H1 (cell line): ENCODE data around the gene SVOPL. TPM values are rescaled to one million over a fixed set of nuclear protein-coding genes. Genes with fewer than 3 reads are reported as not detected.

ENCODE experiments used
- CTCF ChIA-PET: fragments of 300-600 bp; sonication (Branson Sonifier 250); formaldehyde crosslinking; loops from one replicate; lab custom pipeline; 2021; ENCODE audit not compliant: partially characterized antibody; lab: Charles Lee
- POLR2A ChIA-PET: fragments of 300-600 bp; sonication (Branson Sonifier 250); formaldehyde crosslinking; loops from one replicate; lab custom pipeline; 2021; ENCODE audit warnings: inconsistent platforms; ENCODE audit not compliant: partially characterized antibody; lab: Charles Lee
- DNase-seq, 2 experiments: peaks; one replicate each; pipeline versions ENCODE4 v3.0.0 to v3.0.0-alpha.2; 2010 to 2022; ENCODE audit warnings: low spot score in 2 of 2, low read depth in 1 of 2, mixed read lengths in 1 of 2
- FAIRE-seq: peaks from 2 replicates; lab custom pipeline; 2011; peaks lifted over from hg19 to GRCh38; lab: Jason Lieb, UNC
- H2AFZ ChIP-seq: 2 replicates; pipeline ENCODE4 v1.8.1; 2012; ENCODE audit warnings: low read length, inconsistent platforms
- H2AK5ac ChIP-seq: 2 replicates; pipeline ENCODE4 v1.6.1; 2013; ENCODE audit warnings: low read depth, low read length
- H2BK120ac ChIP-seq: replicated peaks from 2 replicates; pipeline ENCODE3; 2013; ENCODE audit warnings: low read depth, low read length, inconsistent platforms
- H2BK12ac ChIP-seq: 2 replicates; pipeline ENCODE4 v1.6.1; 2013; ENCODE audit warnings: low read depth, low read length
- H2BK15ac ChIP-seq: 2 replicates; pipeline ENCODE4 v1.6.1; 2013; ENCODE audit warnings: low read length
- H2BK20ac ChIP-seq: 2 replicates; pipeline ENCODE4 v1.6.1; 2013; ENCODE audit warnings: low read length
- H2BK5ac ChIP-seq: 2 replicates; pipeline ENCODE4 v1.6.1; 2013; ENCODE audit warnings: low read depth, low read length
- H3K14ac ChIP-seq: 2 replicates; pipeline ENCODE4 v1.6.1; 2013; ENCODE audit warnings: inconsistent platforms; ENCODE audit not compliant: insufficient read length
- H3K18ac ChIP-seq: 2 replicates; pipeline ENCODE4 v1.6.1; 2013; ENCODE audit warnings: low read length; ENCODE audit errors: extremely low read depth
- H3K23ac ChIP-seq: 2 replicates; pipeline ENCODE4 v1.6.1; 2013; ENCODE audit warnings: inconsistent platforms; ENCODE audit not compliant: insufficient read length
- H3K23me2 ChIP-seq: 2 replicates; pipeline ENCODE4 v1.6.1; 2013; ENCODE audit warnings: low read depth, low read length
- H3K27ac ChIP-seq: 2 replicates; pipeline ENCODE4 v1.6.1; 2011; ENCODE audit warnings: low read depth, low read length, inconsistent platforms
- H3K27me3 ChIP-seq, 4 experiments: replicated peaks in 1 of 4; 1 replicate in 1 of 4; 2 replicates in 3 of 4; pipeline versions ENCODE4 v1.6.1 to v1.8.1; 2011 to 2013; ENCODE audit warnings: low read length in 3 of 4, mild to moderate bottlenecking in 3 of 4, inconsistent platforms in 2 of 4, mixed read lengths in 2 of 4, moderate library complexity in 1 of 4; ENCODE audit not compliant: control insufficient read depth in 3 of 4, insufficient read depth in 3 of 4; ENCODE audit errors: extremely low read depth in 1 of 4
- H3K36me3 ChIP-seq, 4 experiments: 2 replicates each; pipeline versions ENCODE4 v1.6.1 to v1.8.1; 2011 to 2013; ENCODE audit warnings: mild to moderate bottlenecking in 4 of 4, low read length in 3 of 4, moderate library complexity in 2 of 4, control low read depth in 1 of 4, inconsistent platforms in 1 of 4; ENCODE audit not compliant: insufficient read depth in 4 of 4, control insufficient read depth in 2 of 4
- H3K4ac ChIP-seq: replicated peaks from 2 replicates; pipeline ENCODE3; 2013; ENCODE audit warnings: low read length, low read depth, mixed read lengths, inconsistent platforms; ENCODE audit not compliant: insufficient read length
- H3K4me1 ChIP-seq, 4 experiments: replicated peaks in 1 of 4; 1 replicate in 1 of 4; 2 replicates in 3 of 4; pipeline versions ENCODE4 v1.6.1 to v1.8.1; 2011 to 2013; ENCODE audit warnings: low read length in 3 of 4, inconsistent platforms in 2 of 4, mixed read lengths in 1 of 4; ENCODE audit not compliant: insufficient read depth in 4 of 4, control insufficient read depth in 3 of 4
- H3K4me2 ChIP-seq, 2 experiments: 2 replicates each; pipeline versions ENCODE4 v1.6.1 to v1.8.1; 2011 to 2013; ENCODE audit warnings: low read depth in 2 of 2, low read length in 2 of 2, control low read depth in 1 of 2, inconsistent platforms in 1 of 2, mild to moderate bottlenecking in 1 of 2; ENCODE audit not compliant: insufficient read depth in 1 of 2
- H3K4me3 ChIP-seq, 4 experiments: fragments of 200-600, 300-600 bp in 1 of 4; sonication (generic), shearing (Covaris generic), sonication (Bioruptor Twin) in 1 of 4; 2 replicates each; pipeline versions ENCODE4 v1.5.1 to v1.8.1; 2011 to 2016; ENCODE audit warnings: low read length in 4 of 4, low read depth in 3 of 4, control low read depth in 2 of 4, inconsistent platforms in 2 of 4, mild to moderate bottlenecking in 2 of 4, mixed read lengths in 1 of 4, moderate library complexity in 1 of 4; ENCODE audit not compliant: insufficient read depth in 2 of 4; ENCODE audit errors: extremely low read depth in 1 of 4
- H3K56ac ChIP-seq: replicated peaks from 2 replicates; pipeline ENCODE3; 2013; ENCODE audit warnings: low read depth, mild to moderate bottlenecking, mixed read lengths, low read length, inconsistent platforms; ENCODE audit not compliant: insufficient read length
- H3K79me1 ChIP-seq: 2 replicates; pipeline ENCODE4 v1.6.1; 2013; ENCODE audit warnings: low read depth, low read length, control low read depth
- H3K79me2 ChIP-seq, 2 experiments: 2 replicates each; pipeline versions ENCODE4 v1.6.1 to v1.8.1; 2012 to 2013; ENCODE audit warnings: low read length in 2 of 2, mild to moderate bottlenecking in 2 of 2, inconsistent platforms in 1 of 2; ENCODE audit not compliant: insufficient read depth in 2 of 2, control insufficient read depth in 1 of 2
- H3K9ac ChIP-seq, 4 experiments: replicated peaks in 1 of 4; 1 replicate in 1 of 4; 2 replicates in 3 of 4; pipeline versions ENCODE4 v1.6.1 to v1.8.1; 2011 to 2013; ENCODE audit warnings: low read depth in 3 of 4, low read length in 3 of 4, control low read depth in 2 of 4, mild to moderate bottlenecking in 2 of 4, moderate library complexity in 2 of 4, inconsistent platforms in 1 of 4; ENCODE audit errors: extremely low read depth in 1 of 4
- H3K9me3 ChIP-seq, 2 experiments: 2 replicates each; pipeline versions ENCODE4 v1.6.1 to v1.8.1; 2012 to 2013; ENCODE audit warnings: mild to moderate bottlenecking in 2 of 2, moderate library complexity in 2 of 2, control low read depth in 1 of 2, inconsistent platforms in 1 of 2, low read depth in 1 of 2, low read length in 1 of 2, mixed read lengths in 1 of 2; ENCODE audit not compliant: insufficient read depth in 2 of 2
- H4K20me1 ChIP-seq, 2 experiments: replicated peaks in 1 of 2; 2 replicates each; pipeline versions ENCODE3 to v1.8.1; 2011 to 2013; ENCODE audit warnings: inconsistent platforms in 2 of 2, low read length in 2 of 2, mild to moderate bottlenecking in 1 of 2; ENCODE audit not compliant: insufficient read depth in 2 of 2, control insufficient read depth in 1 of 2
- H4K5ac ChIP-seq: 2 replicates; pipeline ENCODE4 v1.6.1; 2013; ENCODE audit warnings: low read length, low read depth, mixed read lengths, inconsistent platforms; ENCODE audit not compliant: insufficient read length
- H4K8ac ChIP-seq: 2 replicates; pipeline ENCODE4 v1.8.0; 2013; ENCODE audit warnings: mild to moderate bottlenecking, moderate library complexity, low read length, inconsistent platforms; ENCODE audit not compliant: insufficient read depth; ENCODE audit errors: extremely low read depth
- H4K91ac ChIP-seq: replicated peaks from 2 replicates; pipeline ENCODE3; 2013; ENCODE audit warnings: low read length, mixed read lengths, inconsistent platforms; ENCODE audit not compliant: insufficient read length
- JUND ChIP-seq: IDR thresholded peaks from 2 replicates; pipeline ENCODE4 v1.6.1; 2011; ENCODE audit warnings: mild to moderate bottlenecking, improper control_type of control experiment, low read length
- PHF8 ChIP-seq: fragments of 200-600 bp; sonication (generic); conservative IDR thresholded peaks from 2 replicates; pipeline ENCODE4 v1.7.1; 2012; ENCODE audit warnings: low read depth, mild to moderate bottlenecking, inconsistent platforms, low read length, moderate library complexity
- RFX5 ChIP-seq: IDR thresholded peaks from 2 replicates; pipeline ENCODE4 v1.6.1; 2011; ENCODE audit warnings: low read depth, low read length, improper control_type of control experiment, borderline replicate concordance
- RNF2 ChIP-seq: fragments of 200-900, 300-1000 bp; sonication (generic); IDR thresholded peaks from 2 replicates; pipeline ENCODE4 v1.7.1; 2016; ENCODE audit warnings: borderline replicate concordance, low read depth, mild to moderate bottlenecking, antibody characterized with exemption, low read length; ENCODE audit not compliant: poor library complexity, severe bottlenecking; ENCODE audit errors: missing control alignments
- RXRA ChIP-seq: IDR thresholded peaks from 2 replicates; pipeline ENCODE4 v1.6.1; 2011; ENCODE audit warnings: low read depth, mild to moderate bottlenecking, low read length, moderate library complexity; ENCODE audit not compliant: insufficient read depth
- TEAD4 ChIP-seq: IDR thresholded peaks from 2 replicates; pipeline ENCODE4 v1.6.1; 2012; ENCODE audit warnings: low read depth, low read length, inconsistent platforms, mixed read lengths
- ZNF274 ChIP-seq: IDR thresholded peaks from 2 replicates; pipeline ENCODE4 v1.7.0; 2012; ENCODE audit warnings: low read length, borderline replicate concordance; ENCODE audit errors: extremely low read depth
- WGBS, 2 experiments: shearing (Covaris generic) in 1 of 2; methylation state at CpG; one replicate each; pipeline versions ENCODE4 v1.1.6 to v1.1.7; 2013 to 2015; ENCODE audit warnings: low lambda C conversion rate in 2 of 2, mixed read lengths in 2 of 2, inconsistent platforms in 1 of 2, low coverage in 1 of 2, missing lambda C conversion rate in 1 of 2; ENCODE audit not compliant: insufficient replicate concordance in 2 of 2, insufficient coverage in 1 of 2, insufficient read length in 1 of 2; ENCODE audit errors: extremely low coverage in 1 of 2, missing lambda C conversion rate in 1 of 2; 5-methylcytosine and 5-hydroxymethylcytosine counted together
- polyA plus RNA-seq, 7 experiments: library from polyadenylated mRNA; depleted of rRNA in 3 of 7; stranded (reverse) in 5 of 7; unstranded in 2 of 7; fragments of >200 nt in 5 of 7; fragments of 200-250 nt in 2 of 7; gene quantifications; 1 replicate in 5 of 7; 2 replicates in 1 of 7; 4 replicates in 1 of 7; pipeline versions ENCODE4 v1.2.1 to v1.2.3, GENCODE V29; 2011 to 2013; ENCODE audit warnings: missing spikeins in 2 of 7, mixed read lengths in 2 of 7
- total RNA-seq: library from RNA; stranded (reverse); fragmentation: NEBNext Ultra II Directional; extraction: Animal tissue kit (Norgen Biotek cat#: 25700); gene quantifications from 2 replicates; pipeline ENCODE4 v1.2.1, GENCODE V29; 2021

The SVOPL gene
- total and polyA plus RNA-seq, 2 of the 8 experiments (the other 6 are each of a cell fraction or from before 2014, with no cell fraction given), result 1.1 to 1.4 TPM

DNA sequence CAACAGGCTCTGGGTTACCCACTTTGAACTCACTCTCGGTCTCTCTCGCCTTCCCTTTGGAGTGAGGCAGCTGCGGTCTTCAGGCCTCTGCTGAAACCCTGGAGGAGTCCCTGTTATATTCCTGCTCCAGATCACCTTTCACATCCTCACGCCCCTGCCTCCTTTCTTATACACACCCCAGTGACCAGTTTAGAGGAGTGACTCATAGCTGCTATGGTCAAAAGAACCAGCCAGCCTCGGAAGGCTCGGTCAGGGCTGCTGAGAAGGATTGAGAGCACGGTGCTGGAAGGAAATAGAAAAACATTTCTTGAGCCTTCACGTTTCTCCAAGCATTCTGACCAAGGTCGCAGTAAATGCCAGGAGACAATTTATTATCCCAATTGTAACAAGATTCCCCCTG is 28.3 kb upstream of the SVOPL start:
- Histone ChIP-seq H3K14ac (no peak overlapping the region), H3K79me2 (no peaks in the 10 kb centered on the region), H3K79me1 (no peaks in the 10 kb centered on the region), H3K23me2 (no peaks in the 10 kb centered on the region), H3K9ac (no peak overlapping the region), H2BK120ac (no peak overlapping the region), H2BK15ac (no peak overlapping the region), H3K4me3 (no peak overlapping the region), H3K4me1 (peaks cover 0 to 3% (median under 1%) of the 10 kb centered on the region in 4 experiments; a peak in 1 of 7 replicates), H2AK5ac (no peak overlapping the region), H4K5ac (no peak overlapping the region), H4K20me1 (no peaks in the 10 kb centered on the region), H2BK5ac (no peak overlapping the region; the same call in 1 of the 2 replicates), H2BK20ac (no peak overlapping the region), H3K56ac (no peak overlapping the region), H4K8ac (no peak overlapping the region), H3K27me3 (no peaks in the 10 kb centered on the region), H3K4ac (no peak overlapping the region), H3K18ac (no peak overlapping the region; the same call in 1 of the 2 replicates), H4K91ac (no peak overlapping the region), H3K36me3 (no peaks in the 10 kb centered on the region), H2AFZ (no peak overlapping the region), H2BK12ac (no peak overlapping the region), H3K4me2 (no peak overlapping the region), H3K27ac (no peak overlapping the region), H3K23ac (no peak overlapping the region), H3K9me3 (no peaks in the 10 kb centered on the region)
- FAIRE-seq (no peak), DNase-seq (no peak)
- no peak for TF ChIP-seq RNF2
- TF ChIP-seq ZNF274, result no peak
- TF ChIP-seq RFX5, result no peak
- no peak for TF ChIP-seq RXRA
- no peak for TF ChIP-seq PHF8
- no peak for TF ChIP-seq JUND
- no peak for TF ChIP-seq TEAD4
- ChIA-PET POLR2A (no interaction called here), CTCF (interaction anchor here (0.6 to 1.5 kb wide), 5 partner anchors 9 to 1053 kb away, joined by 3 to 8 read pairs (median 3); no protein-coding TSS in a partner anchor)
- 86% methylated on average over 9 of the region's 9 CpGs; no CpG with 5 or more reads in 1 of the 2 experiments for WGBS, 2 experiments
